Measurements from ENCODE around the gene TLN1.

Gene TLN1

GRCh38 chr9:35713578-35713977, 18.4 kb downstream of the TLN1 start:
- no peak for TF ChIP-seq ZFX (IDR thresholded peaks at IDR 0.05; ENCODE audit: borderline replicate concordance)
- TF ChIP-seq CTCF (IDR thresholded peaks at IDR 0.05): no peak
- no peak overlapping the region for H3K27ac ChIP-seq

- TF ChIP-seq CTCF (IDR thresholded peaks at IDR 0.05): no peak
- TF ChIP-seq ZFX (IDR thresholded peaks at IDR 0.05; ENCODE audit: borderline replicate concordance): no peak
- H3K27ac ChIP-seq: no peak overlapping the region
These were observed 19.1 kb downstream of the TLN1 start for GRCh38 chr9:35712762-35713400.

- TF ChIP-seq CTCF (IDR thresholded peaks at IDR 0.05) (no peak), ZFX (IDR thresholded peaks at IDR 0.05; ENCODE audit: borderline replicate concordance) (no peak)
- H3K27ac ChIP-seq: no peak overlapping the region
These were observed 20.2 kb downstream of the TLN1 start for GRCh38 chr9:35711501-35712428.

- no peak for TF ChIP-seq ZFX (IDR thresholded peaks at IDR 0.05; ENCODE audit: borderline replicate concordance)
- no peak for TF ChIP-seq CTCF (IDR thresholded peaks at IDR 0.05)
- no peak overlapping the region for H3K27ac ChIP-seq
These were observed 21.0 kb downstream of the TLN1 start for GRCh38 chr9:35710818-35711500.

GRCh38 chr9:35708146-35708545, 23.8 kb downstream of the TLN1 start:
- TF ChIP-seq CTCF (IDR thresholded peaks at IDR 0.05) (no peak), ZFX (IDR thresholded peaks at IDR 0.05; ENCODE audit: borderline replicate concordance) (no peak)
- H3K27ac ChIP-seq: no peak overlapping the region

- H3K27ac ChIP-seq: no peak overlapping the region
- no peak for TF ChIP-seq ZFX (IDR thresholded peaks at IDR 0.05; ENCODE audit: borderline replicate concordance)
- no peak for TF ChIP-seq CTCF (IDR thresholded peaks at IDR 0.05)
These were observed 25.0 kb downstream of the TLN1 start for GRCh38 chr9:35706951-35707350.

All from 22Rv1 (cell line).